Caco-2 (cell line): ENCODE results near the gene SAMD15. TPM values are rescaled to one million over a fixed set of nuclear protein-coding genes. Genes with fewer than 3 reads are reported as not detected.

Experiments used
- BruUV-seq: library from RNA; stranded (reverse); fragments of 400-500 nt; replicated peaks from 2 replicates; lab custom pipeline; 2021; lab: Mats Ljungman, UMichigan
- CTCF ChIA-PET: fragments of 300-600 bp; sonication (Branson Sonifier 250); formaldehyde crosslinking; loops from one replicate; lab custom pipeline; 2022; ENCODE audit warnings: antibody characterized with exemption; lab: Charles Lee
- POLR2A ChIA-PET: fragments of 300-600 bp; sonication (Branson Sonifier 250); formaldehyde crosslinking; loops from one replicate; lab custom pipeline; 2022; ENCODE audit warnings: antibody characterized with exemption; lab: Charles Lee
- DNase-seq, 2 experiments: peaks; one replicate each; pipeline versions ENCODE4 v3.0.0 to v3.0.0-alpha.2; 2020 to 2022
- H3K27me3 ChIP-seq: replicated peaks from 2 replicates; pipeline ENCODE4 v1.6.0; 2011; ENCODE audit warnings: low read length; ENCODE audit not compliant: control insufficient read depth, insufficient read depth
- H3K36me3 ChIP-seq: 2 replicates; pipeline ENCODE4 v1.5.1; 2011; ENCODE audit warnings: low read length; ENCODE audit not compliant: control insufficient read depth, insufficient read depth
- H3K4me1 ChIP-seq: fragments of 250-450 bp; sonication (Bioruptor Pico); 2 replicates; pipeline ENCODE4 v1.5.1; 2020; ENCODE audit warnings: mild to moderate bottlenecking
- H3K4me3 ChIP-seq: 2 replicates; pipeline ENCODE4 v1.5.1; 2011; ENCODE audit warnings: low read depth, mild to moderate bottlenecking, control low read depth, low read length
- H3K9me3 ChIP-seq: fragments of 250-450 bp; sonication (Bioruptor Pico); 2 replicates; pipeline ENCODE4 v1.5.1; 2020; ENCODE audit warnings: mild to moderate bottlenecking, moderate library complexity
- H3K27ac Mint-ChIP-seq: one replicate; pipeline ENCODE4 v1.8.0; 2022; ENCODE audit warnings: mixed read lengths; ENCODE audit not compliant: unreplicated experiment
- H3K27me3 Mint-ChIP-seq: one replicate; pipeline ENCODE4 v1.8.0; 2022; ENCODE audit warnings: mixed read lengths; ENCODE audit not compliant: insufficient read depth, unreplicated experiment
- H3K36me3 Mint-ChIP-seq: one replicate; pipeline ENCODE4 v1.8.0; 2022; ENCODE audit warnings: mild to moderate bottlenecking, mixed read lengths; ENCODE audit not compliant: insufficient read depth, unreplicated experiment
- H3K4me1 Mint-ChIP-seq: one replicate; pipeline ENCODE4 v1.8.0; 2022; ENCODE audit warnings: low read depth, mixed read lengths; ENCODE audit not compliant: unreplicated experiment
- H3K4me3 Mint-ChIP-seq: one replicate; pipeline ENCODE4 v1.8.0; 2022; ENCODE audit warnings: mild to moderate bottlenecking, moderate library complexity, mixed read lengths; ENCODE audit not compliant: unreplicated experiment
- H3K9me3 Mint-ChIP-seq: one replicate; pipeline ENCODE4 v1.8.0; 2022; ENCODE audit warnings: mixed read lengths; ENCODE audit not compliant: unreplicated experiment
- intact Hi-C: fragments of 100-400 bp; cut with micrococcal nuclease; formaldehyde crosslinking; loops from one replicate; pipeline ENCODE4 v1.10.0; 2022; ENCODE audit not compliant: unreplicated experiment
- total RNA-seq: library from RNA; stranded (reverse); gene quantifications from 2 replicates; pipeline ENCODE4 v1.2.3, GENCODE V29; 2022
- TF ChIP-seq, protein P1 (sequence below), 2 experiments: fragments of 200-600 bp in 1 of 2; IDR thresholded peaks; 1 replicate in 1 of 2; 2 replicates in 1 of 2; pipeline versions ENCODE4 v1.5.1 to v1.8.0; 2011 to 2022; ENCODE audit warnings: antibody characterized with exemption in 1 of 2, control low read depth in 1 of 2, inconsistent platforms in 1 of 2, low read depth in 1 of 2, low read length in 1 of 2, mild to moderate bottlenecking in 1 of 2, moderate library complexity in 1 of 2; ENCODE audit not compliant: insufficient read depth in 1 of 2, severe bottlenecking in 1 of 2, unreplicated experiment in 1 of 2

Gene SAMD15
- total RNA-seq, 1 experiment from 2014 or later = 0.82 TPM

- BruUV-seq = no TSS peak
- Mint-ChIP-seq H3K4me1 (no peaks in the 10 kb centered on the region), H3K36me3 (peaks cover 5% of the 10 kb centered on the region), H3K4me3 (no peak overlapping the region), H3K27me3 (no peaks in the 10 kb centered on the region), H3K27ac (no peak overlapping the region), H3K9me3 (no peaks in the 10 kb centered on the region)
- TF ChIP-seq, protein P1, sequence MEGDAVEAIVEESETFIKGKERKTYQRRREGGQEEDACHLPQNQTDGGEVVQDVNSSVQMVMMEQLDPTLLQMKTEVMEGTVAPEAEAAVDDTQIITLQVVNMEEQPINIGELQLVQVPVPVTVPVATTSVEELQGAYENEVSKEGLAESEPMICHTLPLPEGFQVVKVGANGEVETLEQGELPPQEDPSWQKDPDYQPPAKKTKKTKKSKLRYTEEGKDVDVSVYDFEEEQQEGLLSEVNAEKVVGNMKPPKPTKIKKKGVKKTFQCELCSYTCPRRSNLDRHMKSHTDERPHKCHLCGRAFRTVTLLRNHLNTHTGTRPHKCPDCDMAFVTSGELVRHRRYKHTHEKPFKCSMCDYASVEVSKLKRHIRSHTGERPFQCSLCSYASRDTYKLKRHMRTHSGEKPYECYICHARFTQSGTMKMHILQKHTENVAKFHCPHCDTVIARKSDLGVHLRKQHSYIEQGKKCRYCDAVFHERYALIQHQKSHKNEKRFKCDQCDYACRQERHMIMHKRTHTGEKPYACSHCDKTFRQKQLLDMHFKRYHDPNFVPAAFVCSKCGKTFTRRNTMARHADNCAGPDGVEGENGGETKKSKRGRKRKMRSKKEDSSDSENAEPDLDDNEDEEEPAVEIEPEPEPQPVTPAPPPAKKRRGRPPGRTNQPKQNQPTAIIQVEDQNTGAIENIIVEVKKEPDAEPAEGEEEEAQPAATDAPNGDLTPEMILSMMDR (IDR thresholded peaks at IDR 0.05; ENCODE audit: insufficient read depth in 1 of 2, low read depth in 1 of 2, low read length in 1 of 2, severe bottlenecking in 1 of 2, unreplicated experiment in 1 of 2) = no peak
- no peaks in the 10 kb centered on the region for H3K27me3 ChIP-seq
- POLR2A ChIA-PET = no interaction called here
- H3K9me3 ChIP-seq = no peaks in the 10 kb centered on the region
- CTCF ChIA-PET = no interaction called here
- intact Hi-C loops = no loop called here
- no peak overlapping the region for H3K4me3 ChIP-seq
- no peak for DNase-seq
- no peaks in the 10 kb centered on the region for H3K4me1 ChIP-seq
- H3K36me3 ChIP-seq = no peaks in the 10 kb centered on the region
Observed at GRCh38 chr14:77344377-77344996, 32.7 kb upstream of the SAMD15 start.

DNA sequence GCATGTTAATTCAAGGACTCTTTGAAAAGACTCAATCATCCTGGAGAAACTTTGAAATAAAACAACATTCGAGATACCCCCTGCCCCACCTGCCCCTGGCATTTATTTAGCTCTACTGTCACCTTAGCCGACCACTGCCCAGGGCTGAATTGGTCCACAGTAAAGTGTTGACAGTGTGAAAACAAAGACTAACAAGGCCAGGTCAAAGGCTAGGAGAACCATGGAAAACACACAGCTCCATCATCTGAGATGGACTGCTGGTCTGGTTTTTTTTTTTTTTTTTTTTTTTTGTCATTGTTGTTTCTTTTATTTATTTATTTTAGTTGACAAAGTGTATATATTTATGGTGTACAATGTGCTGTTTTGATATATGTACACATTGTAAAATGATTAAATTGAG is 30.7 kb upstream of the SAMD15 start:
- Histone ChIP-seq H3K4me3 (no peak overlapping the region), H3K4me1 (no peaks in the 10 kb centered on the region), H3K27me3 (no peaks in the 10 kb centered on the region), H3K36me3 (no peaks in the 10 kb centered on the region), H3K9me3 (no peaks in the 10 kb centered on the region)
- H3K27ac Mint-ChIP-seq = no peak overlapping the region
- ChIA-PET POLR2A (no interaction called here), CTCF (interaction anchor here (0.6 kb wide), 1 partner anchor 1827 kb away, joined by 12 read pairs; no protein-coding TSS in a partner anchor)
- no peaks in the 10 kb centered on the region for H3K27me3 Mint-ChIP-seq
- TF ChIP-seq, protein P1 (IDR thresholded peaks at IDR 0.05; ENCODE audit: insufficient read depth in 1 of 2, low read depth in 1 of 2, low read length in 1 of 2, severe bottlenecking in 1 of 2, unreplicated experiment in 1 of 2) = no peak
- DNase-seq = no peak
- no peaks in the 10 kb centered on the region for H3K4me1 Mint-ChIP-seq
- BruUV-seq = no TSS peak
- peaks cover 6% of the 10 kb centered on the region for H3K36me3 Mint-ChIP-seq
- H3K4me3 Mint-ChIP-seq = no peak overlapping the region
- intact Hi-C loops = no loop called here
- no peaks in the 10 kb centered on the region for H3K9me3 Mint-ChIP-seq

GRCh38 chr14:77347751-77348150 is 29.4 kb upstream of the SAMD15 start:
- no peak overlapping the region for H3K4me3 Mint-ChIP-seq
- TF ChIP-seq, protein P1 (IDR thresholded peaks at IDR 0.05; ENCODE audit: insufficient read depth in 1 of 2, low read depth in 1 of 2, low read length in 1 of 2, severe bottlenecking in 1 of 2, unreplicated experiment in 1 of 2) = no peak
- H3K27me3 Mint-ChIP-seq = no peaks in the 10 kb centered on the region
- H3K27ac Mint-ChIP-seq = no peak overlapping the region
- DNase-seq = no peak
- no peaks in the 10 kb centered on the region for H3K9me3 ChIP-seq
- ChIA-PET POLR2A (no interaction called here), CTCF (no interaction called here)
- no peaks in the 10 kb centered on the region for H3K4me1 Mint-ChIP-seq
- H3K36me3 Mint-ChIP-seq = peaks cover 6% of the 10 kb centered on the region
- no peaks in the 10 kb centered on the region for H3K9me3 Mint-ChIP-seq
- H3K4me1 ChIP-seq = no peaks in the 10 kb centered on the region
- intact Hi-C loops = no loop called here
- H3K27me3 ChIP-seq = no peaks in the 10 kb centered on the region
- H3K36me3 ChIP-seq = no peaks in the 10 kb centered on the region
- H3K4me3 ChIP-seq = no peak overlapping the region
- BruUV-seq = no TSS peak
